ENCODE data around the gene STK40. TPM values are rescaled to one million over a fixed set of nuclear protein-coding genes. Genes with fewer than 3 reads are reported as not detected.

The STK40 gene
- total RNA-seq, 1 donor from 2014 or later: 80.1 TPM

- no peak for TF ChIP-seq CTCF (conservative IDR thresholded peaks at IDR 0.05)
- Mint-ChIP-seq H3K4me1 (peaks cover 27% of the 10 kb centered on the region), H3K36me3 (ENCODE audit: low read depth) (peaks cover under 1% of the 10 kb centered on the region), H3K4me3 (no peak overlapping the region), H3K27me3 (ENCODE audit: low read depth) (no peaks in the 10 kb centered on the region), H3K9me3 (no peaks in the 10 kb centered on the region), H3K27ac (ENCODE audit: unreplicated experiment) (no peak overlapping the region)
- DNase-seq (ENCODE audit: low read depth, low spot score): no peak
Measured at GRCh38 chr1:36352910-36353878, 32.5 kb downstream of the STK40 start.

- Mint-ChIP-seq H3K9me3 (no peaks in the 10 kb centered on the region), H3K4me3 (no peak overlapping the region), H3K27me3 (ENCODE audit: low read depth) (no peaks in the 10 kb centered on the region), H3K27ac (ENCODE audit: unreplicated experiment) (peak overlapping the region; percentile 83), H3K4me1 (peaks cover 27% of the 10 kb centered on the region), H3K36me3 (ENCODE audit: low read depth) (peaks cover 2% of the 10 kb centered on the region)
- TF ChIP-seq CTCF (conservative IDR thresholded peaks at IDR 0.05): no peak
- no peak for DNase-seq (ENCODE audit: low read depth, low spot score)
Measured at GRCh38 chr1:36352125-36352909, 33.4 kb downstream of the STK40 start.

- Mint-ChIP-seq H3K27me3 (ENCODE audit: low read depth) (no peaks in the 10 kb centered on the region), H3K4me1 (peaks cover 27% of the 10 kb centered on the region), H3K27ac (ENCODE audit: unreplicated experiment) (peak overlapping the region; percentile 96), H3K4me3 (no peak overlapping the region), H3K36me3 (ENCODE audit: low read depth) (peaks cover 5% of the 10 kb centered on the region), H3K9me3 (no peaks in the 10 kb centered on the region)
- TF ChIP-seq CTCF (conservative IDR thresholded peaks at IDR 0.05): no peak
- DNase-seq (ENCODE audit: low read depth, low spot score): peak; percentile 30
Measured at GRCh38 chr1:36351227-36351977, 34.3 kb downstream of the STK40 start.

GRCh38 chr1:36350659-36351226 lies 35.0 kb downstream of the STK40 start:
- no peak overlapping the region for H3K4me3 Mint-ChIP-seq
- peaks cover 27% of the 10 kb centered on the region for H3K4me1 Mint-ChIP-seq
- peaks cover 5% of the 10 kb centered on the region for H3K36me3 Mint-ChIP-seq (ENCODE audit: low read depth)
- no peak for TF ChIP-seq CTCF (conservative IDR thresholded peaks at IDR 0.05)
- DNase-seq (ENCODE audit: low read depth, low spot score): no peak
- no peaks in the 10 kb centered on the region for H3K9me3 Mint-ChIP-seq
- H3K27ac Mint-ChIP-seq (ENCODE audit: unreplicated experiment): peak overlapping the region; percentile 75
- H3K27me3 Mint-ChIP-seq (ENCODE audit: low read depth): no peaks in the 10 kb centered on the region

- H3K4me1 Mint-ChIP-seq: peaks cover 27% of the 10 kb centered on the region
- H3K36me3 Mint-ChIP-seq (ENCODE audit: low read depth): peaks cover 5% of the 10 kb centered on the region
- H3K27me3 Mint-ChIP-seq (ENCODE audit: low read depth): no peaks in the 10 kb centered on the region
- no peak overlapping the region for H3K4me3 Mint-ChIP-seq
- H3K27ac Mint-ChIP-seq (ENCODE audit: unreplicated experiment): peak overlapping the region; percentile 43
- H3K9me3 Mint-ChIP-seq: no peaks in the 10 kb centered on the region
- TF ChIP-seq CTCF (conservative IDR thresholded peaks at IDR 0.05): no peak
- no peak for DNase-seq (ENCODE audit: low read depth, low spot score)
Measured at GRCh38 chr1:36349839-36350238, 35.9 kb downstream of the STK40 start.

Data from neural crest cell (in vitro differentiated cells).